COLO668 (cell line): ENCODE data around the gene TGFA.

Experiments
- DNase-seq: peaks from one replicate; lab custom pipeline; 2025; ENCODE audit not compliant: unreplicated experiment; lab: John Stamatoyannopoulos, UW

Gene TGFA

DNA sequence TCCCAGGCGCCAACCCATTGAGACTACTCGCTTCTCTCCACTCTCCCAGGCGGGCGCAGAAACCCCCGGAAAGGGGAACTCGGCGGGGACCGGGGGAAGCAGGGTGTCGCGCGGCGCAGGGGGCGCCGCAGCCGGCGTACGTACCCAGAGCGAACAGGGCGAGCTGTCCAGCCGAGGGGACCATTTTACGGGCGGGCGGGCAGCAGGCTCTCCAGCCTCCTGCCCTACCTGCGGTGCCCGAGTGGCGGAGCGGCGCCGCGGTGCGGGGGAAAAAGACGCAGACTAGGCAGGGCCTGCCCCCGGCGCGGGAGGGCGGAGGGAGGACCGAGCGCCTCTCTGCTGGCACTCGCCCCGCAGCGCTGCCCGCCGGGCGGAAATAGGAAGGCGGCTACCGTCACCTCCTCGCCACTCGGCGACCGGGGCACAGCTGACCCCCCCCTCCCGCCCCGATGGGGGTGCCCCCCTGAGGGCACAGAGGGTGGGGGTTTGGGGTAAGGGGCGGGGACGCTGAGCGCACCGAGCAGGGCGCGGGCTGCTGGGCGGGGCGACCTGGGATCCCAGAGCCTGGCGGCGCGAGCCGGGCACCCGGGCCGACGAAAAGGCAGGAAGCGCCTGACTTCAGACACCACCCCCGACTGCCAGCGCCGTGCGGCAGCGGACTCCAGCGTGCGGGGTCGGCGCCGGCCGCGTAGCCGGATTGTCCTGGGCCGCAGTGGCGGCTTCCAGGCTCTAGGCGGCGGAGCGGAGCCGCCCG lies at the start of gene TGFA:
TSS of gene TGFA (minus strand) at position 243 of the 754 bp plus-strand sequence. CDS start at position 184, 59 bp downstream.
- DNase-seq, result peak; percentile 94

DNA sequence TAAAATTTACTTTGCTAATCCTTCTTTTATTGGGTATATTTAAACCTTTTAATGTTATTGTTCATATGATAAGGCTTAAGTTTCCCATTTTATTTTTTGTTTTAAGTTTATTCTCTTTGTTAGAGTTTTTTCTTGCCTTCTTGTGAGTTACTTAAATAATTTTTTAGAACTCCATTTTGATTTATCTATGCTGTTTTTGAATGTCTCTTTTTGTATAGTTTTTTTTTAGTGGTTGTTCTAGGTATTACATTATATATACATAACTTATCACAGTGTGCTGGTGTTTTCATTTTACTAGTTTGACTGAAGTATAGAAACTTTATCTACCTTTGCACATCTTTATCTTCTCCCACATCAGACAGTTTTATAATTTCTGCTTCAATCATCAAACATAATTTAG lies 49.4 kb upstream of the TGFA start:
- DNase-seq, result no peak

DNA sequence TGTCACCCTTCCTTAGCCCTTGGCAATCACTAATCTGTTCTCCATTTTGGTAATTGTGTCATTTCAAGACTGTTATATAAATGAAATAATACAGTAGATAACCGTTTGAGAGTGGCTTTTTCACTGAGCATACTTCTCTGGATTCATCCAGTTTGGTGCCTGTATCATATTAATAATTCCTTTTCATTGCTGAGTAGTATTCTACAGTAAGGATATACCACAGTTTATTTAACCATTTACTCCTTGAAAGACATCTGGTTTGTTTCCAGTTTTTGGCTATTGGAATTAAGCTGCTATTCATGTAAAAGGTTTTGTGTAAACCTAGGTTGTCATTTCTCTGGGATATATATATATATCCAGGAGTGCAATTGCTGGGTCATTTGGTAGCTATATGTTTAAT lies 44.6 kb upstream of the TGFA start:
- DNase-seq, result no peak

DNA sequence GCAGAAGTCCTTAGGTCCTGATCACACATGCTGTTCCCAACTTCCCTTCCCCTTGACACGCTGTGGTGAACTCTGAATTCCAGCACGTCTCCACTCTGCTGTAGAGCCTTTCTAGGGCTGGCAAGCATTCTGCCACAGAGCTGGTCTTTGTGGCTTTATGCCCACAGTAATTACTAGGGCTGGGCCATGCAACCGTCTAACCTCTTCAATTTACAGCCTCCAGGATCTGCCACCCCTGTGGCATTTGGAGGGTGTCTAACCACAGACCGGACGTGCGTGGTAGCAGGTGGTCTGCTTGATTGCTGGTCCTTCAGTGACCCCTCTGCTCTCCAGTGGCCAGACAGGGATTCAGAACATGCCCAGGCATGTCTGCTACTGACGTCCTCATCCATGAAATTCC lies 43.1 kb upstream of the TGFA start:
- DNase-seq, result no peak

DNA sequence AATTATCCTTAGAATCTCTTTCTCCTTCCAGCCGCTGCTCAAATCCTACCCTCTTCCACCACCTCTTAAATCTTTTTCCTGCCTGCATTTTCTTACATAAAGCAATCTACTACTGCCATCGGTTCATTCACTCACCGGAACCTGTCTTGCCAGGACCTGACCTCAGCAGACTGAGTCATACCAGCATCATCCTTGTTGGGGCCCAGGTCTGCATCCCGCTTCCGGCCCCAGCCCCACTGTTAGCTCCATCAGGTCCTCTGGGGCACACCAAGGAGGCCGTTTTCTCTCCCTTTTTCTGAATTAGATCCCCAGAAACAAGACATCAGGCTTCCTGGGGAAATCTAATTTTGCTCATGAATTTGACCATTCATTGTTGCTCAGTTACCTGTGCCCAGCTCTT lies 42.7 kb upstream of the TGFA start:
- DNase-seq, result no peak

DNA sequence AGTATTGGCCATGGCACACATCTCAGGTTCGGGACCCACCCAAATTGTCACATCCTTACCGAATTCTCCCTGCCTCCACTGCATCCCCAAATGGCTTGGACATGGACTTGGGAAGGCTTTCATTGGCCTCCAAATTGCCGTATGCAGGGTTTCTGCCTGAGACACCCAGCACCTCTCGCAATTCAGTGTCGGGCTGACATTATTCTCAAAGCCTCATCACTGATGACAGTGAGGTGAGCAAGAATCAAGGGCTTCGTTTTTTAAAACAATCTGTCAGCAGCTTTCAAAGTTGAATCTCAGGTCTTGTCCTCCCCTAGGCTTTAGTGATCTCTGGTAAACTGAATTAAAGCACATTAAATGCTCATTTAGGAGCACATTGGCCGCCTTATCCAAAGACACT lies 29.5 kb upstream of the TGFA start:
- DNase-seq, result no peak

DNA sequence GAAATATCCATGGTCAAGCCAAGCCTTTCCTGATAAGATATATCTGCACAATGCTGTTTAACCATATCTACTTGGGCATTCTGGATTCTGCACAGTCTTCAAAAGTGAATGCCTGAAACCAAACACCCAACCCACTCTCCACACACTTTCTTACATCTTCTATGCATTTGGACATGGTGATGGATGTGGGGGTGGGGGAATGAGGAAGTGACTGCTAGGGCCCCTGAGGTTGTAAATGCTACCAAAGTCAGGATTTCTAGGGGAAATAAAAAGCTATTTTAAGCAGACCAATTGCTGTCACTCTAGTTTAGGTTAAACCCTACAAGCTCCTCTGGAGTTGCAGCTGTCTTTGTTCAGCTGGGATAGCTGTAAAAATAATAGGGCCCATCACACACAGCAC lies 26.7 kb upstream of the TGFA start:
- peak; percentile 57 for DNase-seq

DNA sequence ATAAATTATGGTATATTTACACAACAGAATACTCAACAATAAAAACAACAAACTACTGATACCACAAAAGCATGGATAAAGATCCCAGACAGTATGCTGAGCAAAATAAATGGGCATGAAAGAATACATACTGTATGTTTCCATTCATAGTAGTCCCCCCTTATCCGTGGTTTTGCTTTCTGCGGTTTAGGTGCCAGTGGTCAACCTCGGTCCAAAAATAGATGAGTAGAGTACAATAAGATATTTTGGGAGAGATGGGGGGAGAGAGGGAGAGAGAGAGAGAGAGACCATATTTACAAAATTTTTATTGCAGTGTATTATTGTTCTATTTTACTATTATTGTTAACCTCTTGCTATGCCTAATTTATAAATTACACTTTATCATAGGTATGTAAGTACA lies 21.0 kb upstream of the TGFA start:
- DNase-seq, result no peak

DNA sequence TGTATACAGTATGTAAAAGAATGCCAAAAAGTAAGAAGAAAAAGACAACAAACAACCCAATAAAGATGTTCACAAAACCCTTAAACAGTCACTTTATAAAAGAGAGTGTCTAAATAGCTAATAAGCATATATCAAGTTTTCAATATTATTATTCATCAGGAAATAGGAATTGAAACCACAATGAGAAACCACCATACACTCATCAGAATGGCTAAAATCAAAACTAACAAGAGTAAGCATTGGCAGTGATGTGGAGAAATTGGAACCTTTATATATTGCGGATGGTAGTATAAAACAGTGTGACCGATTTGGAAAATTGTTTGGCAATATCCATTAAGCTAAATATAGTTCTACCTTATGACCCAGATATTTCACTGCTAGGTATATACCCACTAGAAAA lies 20.5 kb upstream of the TGFA start:
- no peak for DNase-seq

DNA sequence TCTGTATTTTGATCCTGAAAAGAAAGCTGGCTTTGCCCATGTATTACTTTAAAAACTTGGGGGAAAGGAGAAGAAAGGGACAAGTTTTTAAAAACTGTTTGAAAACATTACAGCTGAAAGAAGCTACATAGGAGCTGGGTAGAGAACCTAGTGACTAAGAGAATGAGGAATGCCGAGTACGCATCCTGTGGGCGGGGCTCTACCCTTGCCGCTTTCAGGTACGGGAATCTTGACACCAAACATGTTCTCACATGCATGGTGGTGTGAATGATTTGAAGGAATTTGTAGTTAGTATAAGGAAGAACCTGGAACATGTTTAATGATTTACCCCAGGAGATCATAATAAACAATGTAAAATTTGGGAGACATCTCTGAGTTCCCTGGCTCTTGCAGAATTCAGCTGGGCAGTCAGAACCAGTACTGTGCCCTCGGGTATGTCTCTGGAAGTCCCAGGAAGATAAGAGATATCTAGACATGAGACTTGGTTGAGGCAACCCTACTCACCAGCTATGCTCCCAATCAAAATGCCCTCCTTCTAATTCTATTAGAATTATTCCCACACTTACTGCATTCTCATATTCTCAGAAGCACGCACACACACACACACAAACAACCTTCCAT lies 16.5 kb upstream of the TGFA start:
- DNase-seq, result no peak

DNA sequence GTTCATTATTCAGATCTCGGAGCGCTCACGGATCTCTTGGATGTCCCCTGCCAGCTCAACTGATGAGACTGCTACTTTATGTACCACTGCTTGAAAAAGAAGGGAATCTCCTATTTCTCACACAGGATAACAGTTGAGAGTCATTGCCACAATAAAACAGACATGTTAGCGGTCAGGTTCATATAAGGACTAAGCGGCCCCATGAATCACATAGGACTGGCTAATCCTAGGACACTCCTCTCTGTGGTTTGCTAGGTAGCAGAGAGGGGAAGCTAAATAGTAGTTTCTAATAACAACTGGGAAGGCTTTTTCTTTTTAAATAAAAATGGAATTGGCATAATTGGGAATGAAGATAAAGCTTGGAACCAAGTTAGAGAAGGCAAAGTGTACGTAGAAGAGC lies 15.9 kb upstream of the TGFA start:
- no peak for DNase-seq

DNA sequence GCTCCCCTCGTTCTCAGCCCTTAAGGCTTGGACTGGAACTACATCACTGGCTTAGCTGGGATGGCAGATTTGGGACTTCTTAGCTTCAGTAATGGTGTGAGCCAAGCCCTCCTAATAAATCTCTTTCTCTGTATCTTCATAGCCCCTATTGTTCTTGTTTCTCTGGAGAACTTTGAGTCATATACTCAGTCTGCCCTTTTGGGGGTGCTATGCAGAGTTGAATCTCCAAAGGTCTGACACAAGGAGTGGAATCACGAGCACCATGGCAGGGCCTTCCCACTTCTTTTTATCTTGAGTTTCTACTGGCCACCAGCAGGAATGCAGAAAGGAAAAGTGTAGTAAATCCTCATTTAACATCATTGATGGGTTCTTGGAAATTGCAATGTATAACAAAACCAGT lies 13.3 kb upstream of the TGFA start:
- DNase-seq, result no peak

DNA sequence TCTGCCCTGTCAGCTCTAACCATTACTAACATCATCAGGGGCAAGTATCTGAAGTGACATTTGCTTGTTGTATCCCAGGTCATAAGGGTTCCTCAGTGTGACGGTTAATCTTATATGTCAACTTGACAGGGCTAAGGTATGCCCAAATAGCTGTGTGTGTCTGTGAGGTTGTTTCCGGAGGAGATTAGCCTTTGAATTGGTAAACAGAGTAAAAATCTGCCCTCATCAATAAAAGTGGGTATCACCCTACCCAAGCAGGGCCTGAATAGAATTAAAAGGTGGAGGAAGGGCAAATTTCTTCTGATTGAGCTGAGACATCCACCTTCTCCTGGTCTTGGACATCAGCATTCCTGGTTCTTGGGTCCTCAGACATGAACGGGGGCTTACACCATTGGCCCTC lies 12.8 kb upstream of the TGFA start:
- no peak for DNase-seq

DNA sequence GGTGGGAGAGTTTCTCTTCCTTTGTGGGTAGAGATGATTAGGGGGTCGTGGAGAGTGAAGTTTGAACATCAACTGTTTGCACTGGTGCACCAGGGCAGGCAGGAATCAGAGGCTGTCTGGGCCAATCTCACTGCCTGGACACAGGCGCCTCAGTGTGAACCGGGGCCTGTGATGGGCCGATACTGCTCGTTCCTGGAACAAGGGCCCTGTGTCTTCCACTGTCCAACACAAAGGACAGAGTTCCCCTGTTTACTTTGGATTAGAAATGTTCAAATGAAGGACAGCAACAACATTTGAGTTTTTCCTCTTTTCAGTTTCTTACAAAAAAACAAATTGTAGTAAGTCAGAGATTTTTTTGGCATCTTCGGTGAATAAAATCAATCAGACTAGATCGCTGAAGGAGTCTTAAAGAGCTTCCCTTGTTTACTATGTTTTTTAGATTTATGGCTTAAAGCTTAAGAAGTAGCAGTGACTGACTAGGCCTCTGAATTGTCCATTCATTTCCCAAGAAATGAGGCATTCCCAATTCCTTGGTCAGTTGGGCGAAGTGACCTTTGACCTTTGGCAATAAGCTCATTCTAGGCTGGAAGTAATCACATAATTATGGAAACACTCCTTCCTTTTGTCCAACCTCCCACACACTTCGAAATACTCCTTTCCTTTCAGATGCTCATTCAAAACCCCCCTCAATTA lies 11.6 kb upstream of the TGFA start:
- DNase-seq, result no peak

DNA sequence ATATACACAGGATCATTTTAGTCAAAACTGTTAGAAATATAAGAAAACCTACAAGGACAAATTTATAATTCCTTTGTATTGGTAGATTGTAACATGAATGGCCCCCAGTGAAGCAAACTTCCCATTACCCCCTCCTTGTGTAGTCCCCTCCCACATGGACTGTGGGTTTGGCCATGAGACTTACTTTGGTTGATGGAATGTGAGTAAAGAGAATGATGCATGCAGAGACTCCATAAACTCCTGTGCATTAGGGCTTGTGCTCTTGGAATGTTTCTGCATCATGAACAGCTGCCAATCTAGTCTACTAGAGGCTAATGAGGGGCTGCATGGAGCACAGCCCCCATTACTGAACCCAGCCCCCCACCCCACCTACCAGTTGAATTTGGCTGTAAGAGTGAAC lies 8.3 kb upstream of the TGFA start:
- DNase-seq, result no peak

DNA sequence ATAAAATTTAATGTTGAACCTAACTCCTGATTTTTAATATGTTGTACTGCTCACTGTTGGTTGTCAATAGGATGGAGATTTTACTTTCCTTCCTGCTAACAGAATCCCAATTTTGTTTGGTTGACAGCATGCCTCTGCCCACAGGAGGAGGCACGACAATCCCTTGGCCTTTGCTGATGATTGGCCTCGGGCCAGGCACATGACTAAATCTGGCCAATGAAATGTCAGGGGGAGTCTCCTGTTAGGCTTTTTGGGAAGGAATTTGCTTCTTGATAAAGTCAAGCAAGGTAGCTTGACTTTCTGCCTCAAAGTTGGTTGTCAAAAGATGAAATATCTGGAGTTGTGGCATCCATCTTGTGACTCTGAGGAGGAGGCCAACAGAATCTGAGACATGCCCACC lies 6.8 kb upstream of the TGFA start:
- no peak for DNase-seq

DNA sequence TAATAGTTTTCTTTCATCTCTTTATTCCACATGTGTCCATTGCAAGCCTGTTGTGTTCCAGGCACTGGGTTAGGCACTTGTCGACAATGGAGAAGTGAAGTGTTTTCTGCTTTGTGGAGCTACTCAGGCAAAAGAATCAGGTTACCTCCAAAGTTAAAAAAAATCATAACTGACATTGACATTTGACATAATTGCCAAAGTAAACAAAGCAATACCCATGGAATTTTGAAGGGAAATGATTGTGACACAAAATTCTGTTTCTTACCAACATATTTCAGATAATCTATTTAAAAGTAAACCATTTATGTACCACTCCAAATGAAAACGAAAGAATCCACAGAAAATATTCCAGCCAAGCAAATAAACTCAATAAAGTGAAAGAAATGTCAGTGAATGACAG lies 6.4 kb upstream of the TGFA start:
- DNase-seq, result no peak

DNA sequence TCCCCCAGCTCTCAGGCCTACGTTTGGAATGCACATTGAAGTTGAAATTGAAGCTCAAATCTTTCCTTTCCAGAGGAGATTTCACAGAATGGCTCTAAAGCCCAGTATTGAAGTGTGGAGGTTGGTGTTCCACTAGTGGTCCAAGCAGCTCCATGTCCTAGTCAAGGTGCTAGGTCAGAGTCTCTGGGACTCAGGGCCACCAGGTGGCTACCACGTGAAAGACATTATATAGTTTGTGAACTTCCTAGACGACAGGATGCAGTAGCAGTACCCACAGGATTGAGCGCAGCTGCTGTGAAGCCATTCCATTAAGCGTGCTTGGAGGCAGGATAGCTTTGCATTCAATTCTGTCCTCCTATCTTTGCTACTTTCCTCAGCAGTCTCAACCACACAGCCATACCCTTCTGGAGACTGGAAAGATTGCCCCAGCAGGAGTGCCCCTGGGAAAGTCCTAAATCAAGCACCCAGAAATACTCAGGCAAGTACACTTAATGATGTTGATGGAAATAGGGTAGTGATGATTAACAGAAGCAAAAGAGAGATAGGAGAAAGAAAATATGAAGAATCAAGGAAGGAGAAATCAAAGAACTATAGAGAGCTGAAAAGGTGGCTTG lies 4.7 kb upstream of the TGFA start:
- DNase-seq, result no peak

DNA sequence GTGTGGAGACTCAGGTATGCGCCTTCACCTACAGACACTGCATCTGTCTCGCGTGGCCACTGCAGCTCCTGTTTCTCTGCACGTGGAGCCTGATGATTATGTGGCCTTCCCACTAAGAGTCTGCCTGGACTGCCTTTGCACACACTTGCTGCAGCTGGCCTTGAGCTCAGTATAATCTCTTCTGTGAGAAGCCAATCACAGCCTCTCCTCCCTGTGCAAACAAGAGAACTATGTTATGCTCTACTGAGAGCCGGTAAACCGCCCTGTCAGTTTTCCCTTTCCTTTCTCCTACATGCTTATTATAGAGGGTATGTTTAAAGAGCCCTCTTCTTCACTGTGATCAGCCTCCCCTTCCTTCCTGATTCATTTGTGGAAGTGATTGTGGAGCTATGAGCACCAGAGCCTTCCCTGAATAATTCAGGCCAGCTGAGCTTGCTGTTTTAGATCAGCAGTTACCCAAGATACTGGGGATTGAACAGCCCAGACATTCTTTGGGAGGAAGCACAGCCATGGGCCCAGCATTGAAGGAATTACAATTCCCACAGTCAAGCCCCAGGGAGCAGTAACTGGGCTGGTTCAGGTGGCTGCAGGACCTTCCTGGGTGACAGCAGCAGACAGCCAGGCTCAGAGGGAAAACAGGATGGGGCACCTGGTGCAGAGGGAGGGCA lies 3.7 kb upstream of the TGFA start:
- peak; percentile 71 for DNase-seq

DNA sequence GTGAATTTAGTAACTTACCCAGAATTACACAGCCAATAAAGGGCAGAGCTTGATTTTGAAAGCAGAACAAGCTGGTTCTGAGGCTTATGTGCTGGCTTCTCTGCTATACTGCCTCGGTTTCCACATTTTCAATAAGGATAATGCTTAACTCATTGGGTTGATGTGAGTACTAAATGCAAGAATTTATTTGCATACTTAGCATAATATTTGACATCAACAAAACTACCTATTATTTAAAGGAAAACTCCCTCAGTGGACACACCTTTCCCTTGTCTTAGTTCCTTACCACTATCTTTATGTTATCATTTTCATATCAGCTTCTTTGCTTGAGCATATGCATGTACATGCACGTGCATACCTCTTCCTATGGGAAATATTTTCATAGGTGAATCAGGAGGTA lies 3.0 kb upstream of the TGFA start:
- no peak for DNase-seq

DNA sequence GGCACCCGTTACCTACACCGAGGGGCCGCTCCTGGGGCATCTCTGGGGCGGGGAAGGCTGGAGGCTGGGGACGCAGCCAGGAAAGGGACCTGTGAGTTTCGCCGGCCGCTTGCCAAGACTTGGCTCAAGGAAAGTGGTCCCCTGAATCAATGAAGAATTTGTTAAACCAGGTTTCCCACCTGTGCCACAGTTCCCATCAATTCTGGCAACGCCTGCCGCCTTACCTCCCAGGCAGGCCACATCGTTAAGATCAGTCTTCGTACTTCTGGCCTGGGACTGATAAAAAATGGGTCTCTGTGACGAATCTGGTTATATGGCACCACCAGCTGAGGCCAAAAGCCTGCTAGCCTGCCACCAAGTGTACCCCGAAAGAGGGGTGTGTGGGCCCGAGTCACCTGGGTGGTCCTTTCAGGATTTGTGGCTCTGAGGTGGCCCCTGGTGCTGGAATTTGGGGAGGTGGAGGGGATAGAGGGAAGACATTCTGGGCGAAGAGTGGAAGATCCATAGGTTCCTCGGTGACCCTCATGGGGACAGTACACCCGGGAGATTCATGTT lies 789 bp upstream of the TGFA start:
- no peak for DNase-seq
